Activated CD8-positive, alpha-beta memory T cell treated with anti-CD3 and anti-CD28 coated beads, Interleukin-2, amount 50 U/mL, for 1 hour (primary cell): Measurements from ENCODE around the gene ASB18.
"Not testable (repeated sequence)": the region's sequence is repeated elsewhere in the genome, so short reads cannot be mapped to it uniquely, and the experiment has no call there.

Source experiments
- DNase-seq: peaks from one replicate; pipeline ENCODE4 v3.0.0-alpha.2; 2020; ENCODE audit errors: extremely low read depth

The ASB18 gene, protein sequence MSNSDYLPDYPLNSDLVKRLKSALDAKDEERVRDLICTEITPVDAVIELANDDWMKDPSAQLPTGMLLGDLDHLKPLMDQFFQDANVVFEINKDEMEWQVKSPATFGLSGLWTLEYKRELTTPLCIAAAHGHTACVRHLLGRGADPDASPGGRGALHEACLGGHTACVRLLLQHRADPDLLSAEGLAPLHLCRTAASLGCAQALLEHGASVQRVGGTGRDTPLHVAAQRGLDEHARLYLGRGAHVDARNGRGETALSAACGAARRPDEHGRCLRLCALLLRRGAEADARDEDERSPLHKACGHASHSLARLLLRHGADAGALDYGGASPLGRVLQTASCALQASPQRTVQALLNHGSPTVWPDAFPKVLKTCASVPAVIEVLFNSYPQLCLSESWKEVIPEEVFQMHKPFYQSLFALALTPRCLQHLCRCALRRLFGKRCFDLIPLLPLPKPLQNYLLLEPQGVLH

DNA sequence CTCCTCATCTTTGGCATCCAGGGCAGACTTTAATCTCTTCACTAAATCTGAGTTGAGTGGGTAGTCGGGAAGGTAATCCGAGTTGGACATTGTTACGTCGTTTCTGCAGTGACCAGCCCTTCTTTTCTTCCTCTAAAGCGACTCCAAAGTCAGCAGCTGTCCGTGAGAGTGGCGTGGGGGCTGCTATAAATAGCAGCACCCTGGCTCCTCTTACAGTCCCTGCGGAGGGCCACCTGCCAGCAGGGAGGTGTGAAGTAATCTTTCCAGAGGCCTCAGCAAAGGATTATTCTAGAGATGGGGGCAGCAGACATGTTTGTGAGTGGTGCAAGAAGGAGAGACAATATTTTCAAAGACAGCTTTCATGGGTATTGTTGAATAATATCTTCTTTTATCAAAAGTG is at the start of gene ASB18:
ASB18 (minus strand) TSS at position 151 of the 400 bp plus-strand sequence; CDS start at position 90, 61 bp downstream.
- DNase-seq, result no peak

DNA sequence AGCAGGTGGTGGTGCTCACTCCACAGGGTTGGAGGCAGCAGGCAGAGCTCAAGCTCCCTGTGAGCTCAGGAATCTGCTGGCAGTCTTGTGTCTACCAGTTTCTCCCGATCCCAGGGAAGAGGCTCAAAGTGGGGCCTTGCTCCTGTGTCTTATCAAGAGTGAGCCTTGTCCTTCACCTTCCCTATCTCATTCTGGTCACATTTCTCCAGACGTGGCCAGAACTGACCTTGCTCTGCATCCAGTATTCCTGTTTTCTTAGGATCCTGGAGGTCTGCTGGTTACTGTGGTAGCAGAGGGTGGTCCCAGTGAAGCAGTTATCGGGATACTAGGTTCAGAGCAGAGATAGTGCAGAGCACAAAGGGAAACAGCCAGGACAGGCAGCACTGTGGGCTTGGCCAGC is 47.1 kb upstream of the ASB18 start:
- DNase-seq, result no peak

DNA sequence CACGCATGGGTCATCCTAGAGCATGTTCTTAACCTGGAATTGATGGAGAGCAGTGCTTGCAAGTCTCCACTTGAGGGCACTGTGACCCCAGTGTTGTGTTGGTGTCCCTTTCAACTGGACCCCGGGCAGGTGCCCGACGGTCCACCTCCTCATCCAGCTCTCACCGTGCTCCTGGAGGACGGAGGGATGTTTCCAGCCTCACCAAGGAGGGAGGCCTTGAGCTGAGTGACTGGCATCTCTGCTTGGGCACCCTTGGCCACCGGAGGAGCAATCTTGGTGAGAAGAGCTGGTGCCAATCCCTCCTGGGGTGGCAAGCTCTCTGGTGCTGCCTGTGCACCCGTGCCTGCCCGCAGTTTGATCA is 45.4 kb upstream of the ASB18 start:
- no peak for DNase-seq

DNA sequence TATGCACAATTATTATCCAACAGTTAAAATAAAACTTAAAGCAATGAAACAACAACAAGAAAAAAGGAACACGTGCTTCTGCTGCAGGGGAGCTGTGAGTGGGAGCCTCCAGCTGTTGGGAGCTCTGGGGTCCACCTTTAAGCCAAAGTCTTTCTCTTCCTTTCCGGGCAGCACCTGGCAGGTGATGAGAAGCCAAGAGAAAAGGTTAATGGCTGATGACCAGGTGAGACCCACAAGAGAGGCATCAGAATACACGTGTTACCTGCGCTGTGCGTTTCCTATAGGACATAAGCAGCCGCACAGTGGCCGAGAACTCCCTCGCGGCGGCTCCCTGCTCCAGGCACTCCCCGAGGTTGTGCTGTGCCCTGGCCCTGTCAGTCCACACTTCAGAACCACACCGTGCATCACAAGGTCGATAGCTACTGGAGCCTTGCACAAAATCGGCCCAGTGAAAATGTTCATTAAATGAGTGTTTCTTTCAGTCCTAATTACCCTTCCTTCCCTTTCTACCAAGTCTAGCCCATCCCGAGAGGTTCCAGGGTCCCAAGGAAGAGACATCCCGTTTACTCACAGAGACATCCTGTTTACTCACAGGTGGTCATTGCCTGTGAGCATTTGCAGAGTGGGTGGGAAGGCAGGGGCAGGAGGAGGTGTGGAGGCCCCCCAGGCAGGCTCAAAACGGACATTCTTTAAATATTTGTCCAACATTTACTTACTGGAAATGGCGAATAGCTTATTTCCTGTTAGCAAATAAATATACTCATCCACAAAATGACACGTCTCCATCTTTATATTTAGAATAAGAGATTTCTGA is 44.9 kb upstream of the ASB18 start:
- no peak for DNase-seq

DNA sequence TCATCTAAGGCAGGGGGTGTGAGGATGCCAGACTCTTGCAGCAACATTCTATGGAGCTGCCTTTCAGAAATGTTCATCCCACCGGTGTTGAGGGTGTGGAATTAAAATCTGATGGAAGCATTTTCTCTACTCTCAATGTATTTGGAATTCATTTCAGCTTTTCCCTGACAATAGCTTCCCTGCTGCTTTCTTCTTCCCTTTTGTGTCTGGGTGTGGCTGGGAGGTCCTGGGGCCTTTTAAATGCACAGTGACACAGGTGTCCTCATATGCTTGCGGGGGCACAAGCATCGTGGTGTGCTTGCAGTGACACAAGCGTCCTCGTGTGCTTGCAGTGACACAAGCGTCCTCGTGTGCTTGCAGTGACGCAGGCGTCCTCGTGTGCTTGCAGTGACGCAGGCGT is 43.4 kb upstream of the ASB18 start:
- DNase-seq, result no peak

DNA sequence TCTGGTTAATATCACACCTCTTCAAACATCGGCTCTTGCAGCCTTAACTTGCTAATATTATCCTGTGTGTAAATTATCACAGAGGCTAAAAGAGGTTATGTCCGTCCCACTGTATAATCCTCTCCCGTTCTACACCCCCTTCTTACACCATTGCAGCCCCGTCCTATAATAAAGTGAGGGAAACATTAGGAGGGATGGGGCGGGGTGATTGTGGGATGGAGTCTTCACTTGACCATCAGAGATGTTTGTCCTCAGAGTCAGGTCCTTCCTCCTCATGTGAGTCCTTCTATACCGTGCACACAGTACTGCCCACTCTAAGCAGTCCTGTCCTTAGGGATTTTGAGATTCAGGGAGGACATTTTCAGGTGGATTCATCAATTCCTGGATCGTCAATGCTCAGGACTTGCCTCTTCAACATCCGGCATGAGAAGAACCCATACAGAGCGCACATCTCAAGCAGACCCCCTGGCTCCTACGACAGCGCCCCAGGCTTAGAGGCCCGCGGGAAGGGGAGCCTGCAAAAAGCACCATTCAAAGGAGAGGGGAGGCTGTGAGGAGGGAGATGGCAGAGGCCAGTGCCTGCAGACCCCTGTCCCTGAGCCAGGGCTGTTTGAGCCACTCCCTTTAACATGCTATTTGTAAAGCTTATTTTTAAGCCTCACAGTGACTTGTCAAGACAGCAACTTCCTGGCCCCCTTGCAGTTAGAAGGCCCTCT is 42.8 kb upstream of the ASB18 start:
- DNase-seq, result no peak

DNA sequence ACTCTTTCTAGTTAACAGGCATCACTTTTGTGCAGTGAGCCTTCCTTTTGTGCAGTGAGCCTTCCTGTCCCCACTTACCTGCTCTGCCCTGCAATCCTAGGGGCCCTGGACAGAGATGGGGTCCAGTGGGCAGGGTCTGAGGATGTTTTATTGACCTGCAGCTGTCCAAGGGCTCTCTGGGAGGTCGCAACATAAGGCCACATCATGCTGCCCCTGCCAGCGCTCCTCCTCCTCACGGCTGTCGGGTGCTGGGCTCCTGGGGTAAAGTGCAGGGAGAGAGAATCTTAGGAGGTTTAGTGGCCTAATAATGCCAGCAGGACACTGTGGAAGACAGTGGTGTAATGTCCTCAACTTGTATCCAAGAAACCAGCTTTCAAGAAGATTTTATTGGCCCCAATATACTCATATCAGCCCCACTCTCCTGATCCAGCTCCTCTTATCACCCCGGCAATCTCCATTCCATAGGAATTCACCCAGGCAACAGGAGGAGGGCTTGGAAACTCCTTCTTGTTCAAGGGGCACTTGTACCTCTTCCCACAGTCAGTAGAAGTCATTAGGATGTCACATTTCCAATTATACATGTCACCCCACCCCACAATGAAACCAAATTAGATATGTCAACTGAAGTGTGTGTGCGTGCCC is 41.9 kb upstream of the ASB18 start:
- DNase-seq, result no peak

DNA sequence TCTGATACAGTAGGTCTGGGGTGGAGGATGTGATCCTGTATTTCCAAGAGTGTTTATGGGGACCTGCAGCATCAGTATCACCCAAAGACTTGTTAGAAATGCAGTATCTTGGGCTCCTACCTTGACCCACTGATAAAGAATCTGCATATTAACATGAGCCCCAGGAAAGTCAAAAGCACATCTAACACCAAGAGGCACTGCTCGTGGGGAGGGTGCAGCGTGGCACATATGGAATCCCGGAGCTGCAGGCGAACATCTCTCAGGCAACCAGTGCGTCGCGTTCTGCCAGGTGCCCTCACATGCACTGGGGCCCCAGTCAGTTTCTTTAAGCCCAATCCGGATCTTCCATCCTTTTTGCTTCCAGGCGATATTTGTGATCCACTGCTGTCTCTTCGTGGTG is 41.3 kb upstream of the ASB18 start:
- DNase-seq, result no peak

DNA sequence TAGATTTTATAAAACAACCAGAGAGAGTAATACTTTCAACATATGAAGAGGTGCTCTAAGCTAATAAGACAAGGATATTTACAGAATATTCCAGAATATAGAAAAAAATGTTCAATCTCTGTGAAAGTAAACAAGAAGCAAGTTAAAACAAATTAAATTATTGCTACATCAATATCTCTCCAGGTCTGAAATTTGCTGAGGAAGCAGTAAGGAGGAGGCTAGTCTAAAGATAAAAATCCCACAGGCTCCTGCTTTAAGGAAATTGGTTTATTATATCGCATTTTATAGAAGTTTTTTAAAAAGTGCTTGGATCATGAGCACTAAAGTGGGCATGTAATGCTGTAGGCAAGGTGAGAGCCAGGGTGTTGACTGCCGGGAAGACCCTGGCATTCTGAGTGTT is 39.7 kb upstream of the ASB18 start:
- no peak for DNase-seq

DNA sequence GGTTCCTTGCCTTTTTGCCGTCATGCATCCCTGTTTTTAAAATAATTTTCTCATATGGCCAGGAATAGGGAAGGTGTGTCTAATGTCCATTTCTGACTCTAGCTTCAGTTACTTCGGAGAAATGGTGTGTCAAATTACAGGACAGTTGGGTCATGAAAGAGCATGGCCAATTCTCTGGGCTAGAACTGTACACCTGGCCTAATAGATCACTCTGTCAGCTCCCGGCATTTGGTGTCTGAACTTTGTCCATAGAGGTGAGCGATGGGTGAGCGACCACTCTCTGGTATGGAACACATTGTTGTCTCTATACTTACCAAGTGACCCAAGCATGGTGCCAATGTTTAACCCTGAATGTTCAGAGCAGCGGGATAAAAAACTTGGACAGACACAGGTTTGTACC is 38.3 kb upstream of the ASB18 start:
- no peak for DNase-seq

DNA sequence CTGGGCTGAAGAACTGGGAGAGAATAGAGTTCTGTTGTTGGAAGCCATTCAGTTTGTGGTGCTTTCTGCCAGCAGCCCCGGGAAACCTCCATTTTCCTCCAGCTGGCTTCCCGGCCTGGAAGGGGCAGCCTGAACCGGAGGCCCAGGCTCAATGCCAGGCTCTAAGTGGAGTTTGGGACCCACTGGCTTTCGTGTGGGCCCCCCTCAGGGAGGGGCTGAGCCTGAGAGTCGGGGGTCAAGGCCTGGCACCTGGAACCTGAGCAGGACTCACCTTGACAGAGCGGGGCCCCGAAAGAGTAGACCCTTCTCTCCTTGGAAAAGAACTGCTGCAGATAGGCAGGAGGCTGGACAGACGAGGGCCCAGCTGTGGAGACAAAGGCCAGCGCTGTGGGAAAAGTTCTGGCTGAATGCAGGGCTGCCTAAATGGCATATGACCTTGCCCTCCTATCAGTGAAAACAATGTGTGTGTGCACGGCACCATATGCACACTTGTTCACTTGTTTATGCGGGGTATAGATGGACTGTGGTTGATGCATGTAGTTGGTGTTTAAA is 34.8 kb upstream of the ASB18 start:
- no peak for DNase-seq

DNA sequence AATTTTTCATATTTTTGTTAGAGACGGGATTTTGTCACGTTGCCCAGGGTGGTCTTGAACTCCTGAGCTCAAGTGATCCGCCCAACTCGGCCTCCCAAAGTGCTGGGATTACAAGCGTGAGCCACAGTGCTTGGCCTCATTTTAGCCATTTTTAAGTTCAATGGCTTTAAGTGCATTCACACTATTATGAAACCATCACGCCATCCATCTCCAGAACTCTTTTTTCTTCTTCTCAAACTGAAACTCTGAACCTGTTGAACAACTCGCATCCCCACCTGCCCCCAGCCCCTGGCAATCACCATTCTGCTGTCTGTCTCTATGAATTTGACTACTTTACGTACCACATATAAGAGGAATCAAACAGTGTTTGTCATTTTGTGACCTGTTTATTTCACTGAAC is 31.3 kb upstream of the ASB18 start:
- DNase-seq, result no peak

DNA sequence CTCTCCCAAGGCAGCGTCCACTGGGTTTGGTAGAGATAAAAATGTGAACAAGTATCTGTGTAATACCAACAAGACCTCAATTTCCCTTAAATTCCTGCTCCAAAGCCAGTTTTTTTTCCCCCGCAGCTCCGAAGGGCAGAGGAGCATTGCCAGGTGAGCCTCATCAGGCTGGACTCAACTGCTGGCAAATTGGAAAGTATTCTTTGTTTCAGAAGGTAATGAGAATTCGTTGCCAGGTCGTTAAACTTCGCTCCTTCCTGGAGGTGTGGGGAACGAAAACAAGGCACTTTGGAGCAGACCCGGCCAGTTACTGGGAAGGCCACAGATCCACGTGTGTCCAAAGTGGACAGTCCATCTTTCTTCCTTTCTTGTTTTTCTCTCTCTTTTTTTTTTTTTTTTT is 30.4 kb upstream of the ASB18 start:
- no peak for DNase-seq

DNA sequence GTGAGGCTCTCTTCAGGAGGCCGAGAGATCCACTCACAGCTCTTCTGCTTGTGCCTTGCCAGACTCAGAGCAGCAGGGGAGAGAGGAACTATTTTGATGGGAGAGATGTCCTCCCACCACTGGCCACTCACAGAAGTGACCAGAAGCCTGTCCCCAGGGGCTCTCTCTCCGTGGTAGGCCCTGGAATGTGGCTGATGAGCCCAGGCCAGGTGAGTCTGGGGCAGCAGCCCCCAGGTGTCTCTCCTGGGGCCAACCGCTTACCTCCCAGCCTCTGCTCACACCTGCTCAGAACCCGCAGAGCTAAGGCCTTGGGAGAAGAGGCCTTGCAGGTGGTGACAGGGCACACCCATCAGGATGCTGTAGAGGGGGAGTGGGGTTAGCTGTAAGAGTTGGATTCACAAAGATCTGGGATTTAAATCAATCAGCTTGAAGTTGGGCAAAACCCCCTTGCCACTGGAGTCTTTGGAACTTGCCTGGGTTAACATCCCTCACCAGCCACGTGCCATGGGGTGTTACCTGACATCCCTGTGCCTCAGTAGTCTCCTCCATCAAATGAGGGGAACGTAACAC is 29.1 kb upstream of the ASB18 start:
- no peak for DNase-seq

DNA sequence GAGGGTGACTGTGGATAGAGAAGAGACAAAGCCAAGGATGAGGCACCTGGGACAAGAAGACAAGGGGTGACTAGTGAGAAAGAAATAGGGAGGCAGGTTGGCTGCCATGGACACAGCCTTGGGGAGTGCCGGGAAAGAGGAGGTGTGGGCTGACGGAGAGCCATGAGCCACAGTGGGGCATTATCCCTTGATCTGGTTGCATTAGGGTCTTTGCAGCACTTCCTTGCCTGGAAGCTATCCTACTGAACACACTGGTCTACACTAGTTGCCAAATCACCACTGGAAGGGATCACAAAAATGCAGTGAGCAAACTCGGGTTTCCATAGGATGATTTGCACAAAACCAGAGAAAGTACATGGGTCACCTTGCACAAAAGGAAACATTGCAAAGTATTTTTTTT is 27.7 kb upstream of the ASB18 start:
- no peak for DNase-seq

DNA sequence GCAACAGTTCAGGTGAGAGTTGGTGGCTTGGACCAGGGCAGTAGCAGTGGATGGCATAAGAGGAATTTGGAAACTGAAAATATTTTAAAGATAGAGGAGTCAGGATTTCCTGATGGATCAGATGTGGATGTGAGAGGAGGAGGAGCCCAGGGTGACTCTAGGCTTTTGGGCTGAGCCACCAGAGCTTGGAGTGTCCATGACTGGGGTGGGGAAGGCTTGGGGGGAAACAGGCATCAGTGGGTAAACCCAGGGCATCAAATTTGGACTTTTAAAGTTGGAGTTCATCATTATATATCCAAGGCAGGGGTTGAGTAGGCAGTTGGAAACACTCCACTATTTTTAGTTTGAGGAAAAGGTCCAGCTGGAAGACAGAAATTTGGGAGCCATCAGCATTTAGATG is 27.3 kb upstream of the ASB18 start:
- DNase-seq, result no peak

DNA sequence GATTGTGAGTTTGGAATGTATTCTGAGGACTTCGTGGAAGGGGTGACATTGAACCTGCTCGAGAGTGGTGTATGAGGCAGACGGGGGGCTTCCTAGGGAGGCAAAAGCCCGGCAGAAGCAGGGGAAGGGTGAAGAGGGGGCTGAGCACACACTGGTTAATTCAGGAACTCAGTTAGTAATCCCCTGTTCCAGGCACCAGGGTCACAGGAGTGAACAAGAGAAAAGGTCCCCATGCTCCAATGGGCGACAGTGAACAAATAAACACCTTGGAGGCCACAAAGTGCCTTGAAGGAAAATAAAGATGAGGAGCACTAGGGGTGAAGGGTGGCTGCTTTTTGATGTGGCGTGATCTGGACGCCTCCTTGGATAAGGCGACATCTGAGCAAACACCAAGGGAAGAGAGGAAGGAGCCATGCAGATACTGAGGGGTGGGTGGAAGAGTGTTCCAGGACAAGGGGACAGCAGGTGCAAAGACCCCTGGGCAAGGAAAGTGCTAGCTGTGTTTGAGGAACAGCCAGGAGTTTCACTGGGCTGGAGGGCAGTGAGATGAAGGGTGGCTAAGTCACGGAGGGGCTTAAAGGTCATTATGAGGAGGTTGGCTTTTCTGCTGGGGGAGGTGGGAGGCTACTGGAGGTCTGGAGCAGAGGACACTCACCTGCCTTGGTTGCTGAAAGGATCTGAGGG is 26.7 kb upstream of the ASB18 start:
- no peak for DNase-seq

DNA sequence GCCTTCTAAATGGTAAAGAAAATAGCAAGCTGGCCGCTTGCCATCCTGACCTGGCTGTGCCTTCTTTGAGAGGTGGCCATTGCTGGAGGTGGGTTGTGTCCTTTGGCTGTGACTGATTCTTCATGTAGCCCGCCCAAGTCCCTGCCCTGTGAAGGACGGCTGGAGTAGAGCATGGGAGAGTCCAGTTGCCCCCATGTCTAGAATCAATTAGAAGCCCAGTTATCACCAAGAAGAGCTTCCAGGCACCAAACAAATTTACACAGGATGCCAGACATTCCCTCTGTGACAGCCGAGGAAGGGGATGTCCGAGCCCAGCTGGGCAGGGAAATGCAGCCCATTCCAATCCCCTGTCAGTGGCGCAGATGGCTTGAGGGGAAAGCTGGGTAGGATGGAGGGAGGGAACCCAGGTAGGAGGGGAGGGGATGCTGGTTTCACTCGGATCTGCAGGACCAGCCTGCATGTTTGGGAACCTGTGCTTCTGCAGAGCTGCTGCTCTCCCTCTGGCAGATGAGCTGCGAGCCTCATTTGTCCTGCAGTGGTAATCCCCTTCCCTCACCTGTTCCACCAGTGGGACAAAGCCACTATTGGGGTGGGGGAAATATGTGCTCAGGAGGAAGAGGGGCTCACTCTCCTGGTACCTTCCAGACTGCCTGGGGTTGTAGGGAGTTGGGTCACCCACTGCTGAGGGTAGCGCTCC is 25.7 kb upstream of the ASB18 start:
- DNase-seq, result no peak

DNA sequence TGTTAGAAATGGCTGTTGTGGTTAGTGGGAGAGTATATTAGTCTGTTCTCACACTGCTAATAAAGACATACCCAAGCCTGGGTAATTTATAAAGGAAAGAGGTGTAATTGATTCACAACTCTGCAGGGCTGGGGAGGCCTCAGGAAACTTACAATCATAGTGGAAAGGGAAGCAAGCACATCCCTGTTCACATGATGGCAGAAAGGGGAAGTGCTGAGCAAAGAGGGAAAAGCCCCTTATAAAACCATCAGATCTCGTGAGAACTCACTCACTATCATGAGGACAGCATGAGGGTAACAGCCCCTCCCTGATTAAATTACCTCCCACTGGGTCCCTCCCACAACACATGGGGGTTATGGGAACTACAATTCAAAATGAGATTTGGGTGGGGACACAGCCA is 24.2 kb upstream of the ASB18 start:
- DNase-seq, result not testable (repeated sequence)

DNA sequence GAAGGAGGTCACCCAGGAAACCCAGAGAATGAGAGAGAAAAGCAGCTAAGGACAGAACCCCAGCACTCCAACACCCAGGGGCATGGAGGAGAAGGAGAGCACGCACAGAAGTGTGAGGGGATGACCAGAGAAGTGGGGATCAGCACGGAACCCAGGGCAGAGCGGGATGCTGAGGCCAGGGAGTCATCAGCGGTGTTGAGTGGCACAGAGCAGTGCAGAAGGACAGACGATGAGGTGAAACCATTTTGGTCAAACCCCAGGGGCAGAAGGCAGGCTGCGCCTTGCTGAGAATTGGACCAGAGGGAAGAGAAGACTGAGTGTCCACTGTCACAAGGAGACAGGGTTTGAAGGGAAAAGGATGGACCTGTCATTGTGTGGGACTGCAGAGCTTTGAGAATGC is 23.4 kb upstream of the ASB18 start:
- DNase-seq, result no peak
